GM18505 (cell line): ENCODE results near the gene SMIM20.
A peak's percentile ranks its signal among the peaks of the same experiment; 100 is the strongest.
"Not testable (repeated sequence)": the region's sequence is repeated elsewhere in the genome, so short reads cannot be mapped to it uniquely, and the experiment has no call there.

Source experiments
- ATAC-seq: cut with Tn5 transposase; IDR thresholded peaks from one replicate; pipeline ENCODE4 v1.9.1; 2021; ENCODE audit not compliant: unreplicated experiment
- POLR2A ChIP-seq: IDR thresholded peaks from 4 replicates; pipeline ENCODE4 v1.6.1; 2011; ENCODE audit warnings: borderline replicate concordance; ENCODE audit not compliant: insufficient read depth, insufficient read length; ENCODE audit errors: extremely low read depth

The SMIM20 gene

GRCh38 chr4:25913851-25914669 lies at the start of gene SMIM20:
SMIM20 (plus strand) TSS chr4:25914220; CDS start chr4:25914314, 94 bp downstream.
- ATAC-seq: peak; percentile 94
- peak; percentile 75 for TF ChIP-seq POLR2A

- ATAC-seq: no peak
- no peak for TF ChIP-seq POLR2A
Observed at GRCh38 chr4:25865586-25865985, 48.4 kb upstream of the SMIM20 start.

- not testable (repeated sequence) for ATAC-seq
Observed at GRCh38 chr4:25866401-25866800, 47.6 kb upstream of the SMIM20 start.

- no peak for TF ChIP-seq POLR2A
- no peak for ATAC-seq
Observed at GRCh38 chr4:25867781-25868294, 46.2 kb upstream of the SMIM20 start.

GRCh38 chr4:25870081-25870480 lies 43.9 kb upstream of the SMIM20 start:
- no peak for ATAC-seq
- TF ChIP-seq POLR2A: no peak

GRCh38 chr4:25872851-25873631 lies 41.0 kb upstream of the SMIM20 start:
- no peak for TF ChIP-seq POLR2A
- no peak for ATAC-seq

- ATAC-seq: no peak
- no peak for TF ChIP-seq POLR2A
Observed at GRCh38 chr4:25873632-25874129, 40.3 kb upstream of the SMIM20 start.

- no peak for ATAC-seq
- TF ChIP-seq POLR2A: peak; percentile 34
Observed at GRCh38 chr4:25874655-25875054, 39.4 kb upstream of the SMIM20 start.

- TF ChIP-seq POLR2A: no peak
- ATAC-seq: peak; percentile 49
Observed at GRCh38 chr4:25875281-25875745, 38.7 kb upstream of the SMIM20 start.

GRCh38 chr4:25878676-25879075 lies 35.3 kb upstream of the SMIM20 start:
- TF ChIP-seq POLR2A: no peak
- no peak for ATAC-seq

- no peak for TF ChIP-seq POLR2A
- no peak for ATAC-seq
Observed at GRCh38 chr4:25879091-25879584, 34.9 kb upstream of the SMIM20 start.

GRCh38 chr4:25879587-25879986 lies 34.4 kb upstream of the SMIM20 start:
- no peak for TF ChIP-seq POLR2A

GRCh38 chr4:25879991-25880651 lies 33.9 kb upstream of the SMIM20 start:
- ATAC-seq: peak; percentile 45

More at GRCh38 chr4:25879587-25879986, 34.4 kb upstream of the SMIM20 start:
- ATAC-seq: no peak

More at GRCh38 chr4:25879991-25880651, 33.9 kb upstream of the SMIM20 start:
- no peak for TF ChIP-seq POLR2A
